ENCODE results near the gene ARHGAP1.

Gene ARHGAP1

GRCh38 chr11:46698597-46698996 is 1.8 kb downstream of the ARHGAP1 start:
- no peak for TF ChIP-seq TAF1 (IDR thresholded peaks at IDR 0.05; ENCODE audit: borderline replicate concordance, insufficient read depth, low read length)
- TF ChIP-seq REST (IDR thresholded peaks at IDR 0.05; ENCODE audit: insufficient read depth in 1 of 2, low read depth in 2 of 2, low read length in 2 of 2), result no peak
- TF ChIP-seq SIN3A (IDR thresholded peaks at IDR 0.05; ENCODE audit: borderline replicate concordance, insufficient read depth, low read length), result no peak
- TF ChIP-seq FOXP2 (optimal IDR thresholded peaks at IDR 0.05; ENCODE audit: borderline replicate concordance, extremely low read depth, extremely low read length, insufficient read depth), result no peak
- no peak for TF ChIP-seq POLR2AphosphoS5 (IDR thresholded peaks at IDR 0.05; ENCODE audit: low read depth, low read length)

- no peak for TF ChIP-seq SIN3A (IDR thresholded peaks at IDR 0.05; ENCODE audit: borderline replicate concordance, insufficient read depth, low read length)
- no peak for TF ChIP-seq FOXP2 (optimal IDR thresholded peaks at IDR 0.05; ENCODE audit: borderline replicate concordance, extremely low read depth, extremely low read length, insufficient read depth)
- TF ChIP-seq TAF1 (IDR thresholded peaks at IDR 0.05; ENCODE audit: borderline replicate concordance, insufficient read depth, low read length), result no peak
- no peak for TF ChIP-seq POLR2AphosphoS5 (IDR thresholded peaks at IDR 0.05; ENCODE audit: low read depth, low read length)
- TF ChIP-seq REST (IDR thresholded peaks at IDR 0.05; ENCODE audit: insufficient read depth in 1 of 2, low read depth in 2 of 2, low read length in 2 of 2), result no peak
These were observed 2.7 kb downstream of the ARHGAP1 start for GRCh38 chr11:46697723-46698122.

- TF ChIP-seq FOXP2 (optimal IDR thresholded peaks at IDR 0.05; ENCODE audit: borderline replicate concordance, extremely low read depth, extremely low read length, insufficient read depth) (no peak), TAF1 (IDR thresholded peaks at IDR 0.05; ENCODE audit: borderline replicate concordance, insufficient read depth, low read length) (no peak), SIN3A (IDR thresholded peaks at IDR 0.05; ENCODE audit: borderline replicate concordance, insufficient read depth, low read length) (no peak), REST (IDR thresholded peaks at IDR 0.05; ENCODE audit: insufficient read depth in 1 of 2, low read depth in 2 of 2, low read length in 2 of 2) (no peak), POLR2AphosphoS5 (IDR thresholded peaks at IDR 0.05; ENCODE audit: low read depth, low read length) (no peak)
These were observed 3.1 kb downstream of the ARHGAP1 start for GRCh38 chr11:46697303-46697702.

GRCh38 chr11:46696212-46696558 is 4.2 kb downstream of the ARHGAP1 start:
- TF ChIP-seq TAF1 (IDR thresholded peaks at IDR 0.05; ENCODE audit: borderline replicate concordance, insufficient read depth, low read length), result no peak

GRCh38 chr11:46695345-46696211 is 4.8 kb downstream of the ARHGAP1 start:
- TF ChIP-seq SIN3A (IDR thresholded peaks at IDR 0.05; ENCODE audit: borderline replicate concordance, insufficient read depth, low read length) (no peak), FOXP2 (optimal IDR thresholded peaks at IDR 0.05; ENCODE audit: borderline replicate concordance, extremely low read depth, extremely low read length, insufficient read depth) (no peak), POLR2AphosphoS5 (IDR thresholded peaks at IDR 0.05; ENCODE audit: low read depth, low read length) (no peak), REST (IDR thresholded peaks at IDR 0.05; ENCODE audit: insufficient read depth in 1 of 2, low read depth in 2 of 2, low read length in 2 of 2) (no peak), TAF1 (IDR thresholded peaks at IDR 0.05; ENCODE audit: borderline replicate concordance, insufficient read depth, low read length) (no peak)
